Measurements from ENCODE around the gene FKBP4. TPM values are rescaled to one million over a fixed set of nuclear protein-coding genes. Genes with fewer than 3 reads are reported as not detected.

Gene FKBP4
- total and polyA plus RNA-seq, 4 donors: 21.3 to 38.7 (median 31.6) TPM

DNA sequence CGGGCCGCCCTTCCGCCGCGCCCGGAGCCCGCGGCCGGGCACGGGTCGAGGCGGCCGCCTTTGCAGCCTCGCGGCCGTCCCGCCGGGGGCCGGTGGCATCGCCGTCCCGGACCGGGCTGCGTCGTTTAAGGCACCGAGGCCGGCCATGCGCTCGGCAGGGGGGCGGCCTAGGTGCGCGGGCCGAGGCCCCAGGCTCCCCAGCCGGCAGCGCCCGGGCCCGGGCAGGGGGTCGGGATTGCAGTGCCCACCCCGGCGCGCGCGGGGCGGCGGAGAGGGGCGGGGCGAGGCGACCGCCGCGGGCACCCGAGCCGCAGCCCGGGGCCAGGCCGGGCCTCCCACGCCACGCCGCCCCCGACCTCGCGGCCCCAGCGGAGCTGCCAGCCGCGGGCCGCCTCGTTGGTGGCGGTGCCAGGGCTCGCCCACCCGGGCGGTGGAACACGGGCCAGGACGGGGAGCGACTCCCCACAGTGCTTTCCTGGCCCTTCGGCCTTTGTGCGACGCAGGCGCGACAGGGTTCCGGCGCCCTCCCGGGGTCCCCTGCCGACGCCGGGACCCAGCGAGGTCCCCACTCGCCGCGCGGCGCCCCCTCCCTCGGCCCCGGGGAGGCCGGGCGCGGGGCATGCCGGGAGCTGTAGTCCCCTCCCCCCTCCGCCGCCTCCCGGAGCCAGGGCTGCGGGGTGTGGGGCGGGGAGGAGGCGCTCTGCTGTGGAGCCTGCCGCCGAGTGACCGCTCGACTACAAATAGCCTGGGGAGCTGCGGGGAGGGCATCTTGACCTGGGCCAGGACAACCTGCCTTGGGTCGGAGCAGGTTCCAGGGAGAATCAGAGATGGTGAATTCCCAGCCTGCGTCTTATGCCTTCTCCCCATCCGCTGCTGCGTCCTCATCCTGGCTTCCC, 769 bp downstream of the FKBP4 start:
- TF ChIP-seq GABPA (IDR thresholded peaks at IDR 0.05 in 1 of 2, conservative IDR thresholded peaks at IDR 0.05 in 1 of 2) (peak in 1 of 2 donors; percentile 13), JUND (IDR thresholded peaks at IDR 0.05) (no peak)
- DNase-seq (ENCODE audit: low spot score): peak; percentile 83
- peaks cover 4 to 31% (median 20%) of the 10 kb centered on the region in 4 donors for H3K4me1 ChIP-seq (ENCODE audit: control insufficient read depth in 4 of 4, insufficient read depth in 4 of 4, low read length in 3 of 4)
- WGBS: under 1% methylated on average over 111 of the region's 111 CpGs
- H3K9ac ChIP-seq (ENCODE audit: low read depth in 1 of 2, low read length in 2 of 2): peak overlapping the region; percentile 73 to 75
- H3K27ac ChIP-seq (ENCODE audit: low read depth in 1 of 2, low read length in 2 of 2): peak overlapping the region; percentile 83 to 84
- peak overlapping the region; percentile 79 to 93 (median 87) for H3K4me3 ChIP-seq (ENCODE audit: low read depth in 1 of 3, low read length in 3 of 3)
- peaks cover 3 to 31% (median 28%) of the 10 kb centered on the region in 4 donors for H3K36me3 ChIP-seq (ENCODE audit: control insufficient read depth in 4 of 4, insufficient read depth in 3 of 4, low read depth in 1 of 4, low read length in 3 of 4)
- no peaks in the 10 kb centered on the region for H3K9me3 ChIP-seq (ENCODE audit: control insufficient read depth in 4 of 4, low read length in 3 of 4)
- H3K27me3 ChIP-seq (ENCODE audit: control insufficient read depth in 4 of 4, insufficient read depth in 4 of 4, low read length in 3 of 4): no peaks in the 10 kb centered on the region

DNA sequence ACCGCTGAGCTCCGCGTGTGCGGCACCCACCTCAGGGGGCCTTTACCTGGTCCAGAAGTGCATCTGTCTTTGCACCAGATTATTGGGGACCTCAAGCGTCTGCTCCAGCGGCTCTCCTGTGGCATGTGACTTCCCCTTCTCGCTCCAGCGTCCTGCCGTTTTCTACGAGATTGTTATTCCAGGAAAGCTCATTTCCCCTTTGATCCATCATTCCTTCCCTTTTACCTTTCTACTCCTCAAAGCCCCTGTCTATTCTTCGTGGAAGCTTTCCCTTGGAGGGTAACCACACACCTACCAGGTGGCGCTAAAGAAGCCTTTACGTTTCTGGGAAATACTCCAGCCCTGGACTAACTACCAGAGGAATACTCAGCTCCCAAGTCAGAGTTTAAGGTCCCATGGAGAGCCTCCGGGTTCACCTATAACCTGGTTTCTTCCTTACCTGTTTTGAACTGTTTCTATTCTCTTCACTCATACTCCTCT, 1.5 kb downstream of the FKBP4 start:
- no peak for DNase-seq (ENCODE audit: low spot score)
- 2% methylated on average over 14 of the region's 14 CpGs for WGBS
- Histone ChIP-seq H3K27me3 (ENCODE audit: control insufficient read depth in 4 of 4, insufficient read depth in 4 of 4, low read length in 3 of 4) (no peaks in the 10 kb centered on the region), H3K27ac (ENCODE audit: low read depth in 1 of 2, low read length in 2 of 2) (peak overlapping the region; percentile 65 to 83), H3K36me3 (ENCODE audit: control insufficient read depth in 4 of 4, insufficient read depth in 3 of 4, low read depth in 1 of 4, low read length in 3 of 4) (peaks cover 6 to 38% (median 34%) of the 10 kb centered on the region in 4 donors), H3K4me3 (ENCODE audit: low read depth in 1 of 3, low read length in 3 of 3) (peak overlapping the region; percentile 79 to 93 (median 87)), H3K9me3 (ENCODE audit: control insufficient read depth in 4 of 4, low read length in 3 of 4) (no peaks in the 10 kb centered on the region), H3K4me1 (ENCODE audit: control insufficient read depth in 4 of 4, insufficient read depth in 4 of 4, low read length in 3 of 4) (peaks cover 4 to 31% (median 20%) of the 10 kb centered on the region in 4 donors), H3K9ac (ENCODE audit: low read depth in 1 of 2, low read length in 2 of 2) (peak overlapping the region; percentile 13 to 73)
- TF ChIP-seq HNF4A (conservative IDR thresholded peaks at IDR 0.05) (no peak), YY1 (IDR thresholded peaks at IDR 0.05) (no peak), NR2F2 (IDR thresholded peaks at IDR 0.05) (no peak), EGR1 (IDR thresholded peaks at IDR 0.05; ENCODE audit: low read depth in 2 of 2) (no peak), GABPA (IDR thresholded peaks at IDR 0.05 in 1 of 2, conservative IDR thresholded peaks at IDR 0.05 in 1 of 2) (peak in 1 of 2 donors; percentile 6), TAF1 (conservative IDR thresholded peaks at IDR 0.05) (no peak), FOXA2 (IDR thresholded peaks at IDR 0.05) (no peak), RAD21 (IDR thresholded peaks at IDR 0.05) (no peak)

DNA sequence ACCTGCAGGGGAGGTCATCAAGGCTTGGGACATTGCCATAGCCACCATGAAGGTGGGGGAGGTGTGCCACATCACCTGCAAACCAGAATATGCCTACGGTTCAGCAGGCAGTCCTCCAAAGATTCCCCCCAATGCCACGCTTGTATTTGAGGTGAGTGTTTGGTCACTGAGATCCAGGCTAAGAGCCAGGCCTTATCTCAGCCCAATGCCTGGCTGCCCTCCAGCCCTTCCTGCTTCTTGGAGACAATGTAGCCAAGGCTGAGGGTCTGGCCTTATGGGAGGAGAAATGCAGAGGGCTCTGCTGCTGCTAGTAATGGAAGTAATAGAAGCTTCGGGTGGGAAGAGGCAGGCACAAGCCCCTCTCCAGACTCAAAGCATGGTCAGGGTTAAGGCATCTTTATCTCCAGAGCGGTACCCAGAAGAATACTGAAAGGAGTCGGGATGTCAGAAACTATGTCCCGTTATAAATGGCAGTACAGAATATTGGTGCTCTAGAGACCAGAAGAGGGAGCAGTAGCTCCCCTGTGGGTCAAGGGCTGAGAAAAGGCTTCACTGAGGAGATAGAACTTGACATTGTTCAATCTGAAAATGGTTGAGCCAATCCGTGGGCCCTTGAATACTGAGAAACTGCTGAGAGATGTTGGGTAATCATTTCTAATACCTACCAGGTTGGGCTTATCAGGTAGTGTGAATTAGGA, 3.1 kb downstream of the FKBP4 start:
- WGBS: 64% methylated on average over 7 of the region's 7 CpGs
- Histone ChIP-seq H3K27ac (ENCODE audit: low read depth in 1 of 2, low read length in 2 of 2) (no peak overlapping the region), H3K9me3 (ENCODE audit: control insufficient read depth in 4 of 4, low read length in 3 of 4) (no peaks in the 10 kb centered on the region), H3K4me1 (ENCODE audit: control insufficient read depth in 4 of 4, insufficient read depth in 4 of 4, low read length in 3 of 4) (peaks cover 4 to 31% (median 20%) of the 10 kb centered on the region in 4 donors), H3K4me3 (ENCODE audit: low read depth in 1 of 3, low read length in 3 of 3) (no peak overlapping the region), H3K9ac (ENCODE audit: low read depth in 1 of 2, low read length in 2 of 2) (no peak overlapping the region), H3K27me3 (ENCODE audit: control insufficient read depth in 4 of 4, insufficient read depth in 4 of 4, low read length in 3 of 4) (no peaks in the 10 kb centered on the region), H3K36me3 (ENCODE audit: control insufficient read depth in 4 of 4, insufficient read depth in 3 of 4, low read depth in 1 of 4, low read length in 3 of 4) (peaks cover 11 to 53% (median 46%) of the 10 kb centered on the region in 4 donors)
- DNase-seq (ENCODE audit: low spot score): no peak
- TF ChIP-seq, protein P1, sequence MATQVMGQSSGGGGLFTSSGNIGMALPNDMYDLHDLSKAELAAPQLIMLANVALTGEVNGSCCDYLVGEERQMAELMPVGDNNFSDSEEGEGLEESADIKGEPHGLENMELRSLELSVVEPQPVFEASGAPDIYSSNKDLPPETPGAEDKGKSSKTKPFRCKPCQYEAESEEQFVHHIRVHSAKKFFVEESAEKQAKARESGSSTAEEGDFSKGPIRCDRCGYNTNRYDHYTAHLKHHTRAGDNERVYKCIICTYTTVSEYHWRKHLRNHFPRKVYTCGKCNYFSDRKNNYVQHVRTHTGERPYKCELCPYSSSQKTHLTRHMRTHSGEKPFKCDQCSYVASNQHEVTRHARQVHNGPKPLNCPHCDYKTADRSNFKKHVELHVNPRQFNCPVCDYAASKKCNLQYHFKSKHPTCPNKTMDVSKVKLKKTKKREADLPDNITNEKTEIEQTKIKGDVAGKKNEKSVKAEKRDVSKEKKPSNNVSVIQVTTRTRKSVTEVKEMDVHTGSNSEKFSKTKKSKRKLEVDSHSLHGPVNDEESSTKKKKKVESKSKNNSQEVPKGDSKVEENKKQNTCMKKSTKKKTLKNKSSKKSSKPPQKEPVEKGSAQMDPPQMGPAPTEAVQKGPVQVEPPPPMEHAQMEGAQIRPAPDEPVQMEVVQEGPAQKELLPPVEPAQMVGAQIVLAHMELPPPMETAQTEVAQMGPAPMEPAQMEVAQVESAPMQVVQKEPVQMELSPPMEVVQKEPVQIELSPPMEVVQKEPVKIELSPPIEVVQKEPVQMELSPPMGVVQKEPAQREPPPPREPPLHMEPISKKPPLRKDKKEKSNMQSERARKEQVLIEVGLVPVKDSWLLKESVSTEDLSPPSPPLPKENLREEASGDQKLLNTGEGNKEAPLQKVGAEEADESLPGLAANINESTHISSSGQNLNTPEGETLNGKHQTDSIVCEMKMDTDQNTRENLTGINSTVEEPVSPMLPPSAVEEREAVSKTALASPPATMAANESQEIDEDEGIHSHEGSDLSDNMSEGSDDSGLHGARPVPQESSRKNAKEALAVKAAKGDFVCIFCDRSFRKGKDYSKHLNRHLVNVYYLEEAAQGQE (IDR thresholded peaks at IDR 0.05): no peak
- TF ChIP-seq RAD21 (IDR thresholded peaks at IDR 0.05): peak; percentile 26 to 31
